Colonic mucosa (tissue), 4 donors: ENCODE data around the gene ZNF511. TPM values are rescaled to one million over a fixed set of nuclear protein-coding genes. Genes with fewer than 3 reads are reported as not detected.

Experiments used
- DNase-seq: peaks from one replicate; pipeline ENCODE4 v3.0.0-alpha.2; 2020
- H3K27ac ChIP-seq: fragments of 200-600 bp; one replicate; pipeline ENCODE4 v1.8.0; 2021
- H3K27me3 ChIP-seq: fragments of 200-600 bp; one replicate; pipeline ENCODE4 v1.8.0; 2021
- H3K36me3 ChIP-seq: fragments of 200-600 bp; one replicate; pipeline ENCODE4 v1.8.0; 2021
- H3K4me1 ChIP-seq: fragments of 200-600 bp; one replicate; pipeline ENCODE4 v1.8.0; 2021; ENCODE audit warnings: mild to moderate bottlenecking
- H3K4me3 ChIP-seq: fragments of 200-600 bp; one replicate; pipeline ENCODE4 v1.8.0; 2021
- H3K9ac ChIP-seq, 2 donors: one replicate each; pipeline ENCODE4 v1.7.0; 2013; ENCODE audit warnings: control low read depth in 2 of 2, low read depth in 2 of 2, low read length in 2 of 2
- H3K9me3 ChIP-seq: fragments of 200-600 bp; one replicate; pipeline ENCODE4 v1.8.0; 2021
- CTCF ChIP-seq: fragments of 200-600 bp; IDR thresholded peaks from one replicate; pipeline ENCODE4 v1.8.0; 2022; ENCODE audit warnings: antibody characterized with exemption, mild to moderate bottlenecking
- intact Hi-C: fragments of 100-400 bp; cut with DNase I; formaldehyde crosslinking; loops from one replicate; pipeline ENCODE4 v1.14.1; 2022
- total RNA-seq, 2 donors: library from RNA; stranded (reverse); fragmentation: NEBNext Ultra II Directional in 1 of 2; extraction: Animal tissue kit (Norgen Biotek cat#: 25700) in 1 of 2; gene quantifications; one replicate each; pipeline ENCODE4 v1.2.1, GENCODE V29; 2021
- donor health status: healthy.
- donor health status: DM: no; HTN: no; CAD: no.
- donor health status: DM: no; HTN: no; CAD: no.

The ZNF511 gene
- total RNA-seq, 2 donors from 2014 or later, result 53.9 to 78.2 TPM

- Histone ChIP-seq H3K36me3 (no peaks in the 10 kb centered on the region), H3K9ac (no peak overlapping the region), H3K4me1 (no peaks in the 10 kb centered on the region), H3K9me3 (no peaks in the 10 kb centered on the region), H3K4me3 (no peak overlapping the region), H3K27me3 (no peaks in the 10 kb centered on the region), H3K27ac (no peak overlapping the region)
- DNase-seq, result no peak
- intact Hi-C loops, result no loop called here
- no peak for TF ChIP-seq CTCF
These were observed 33.3 kb downstream of the ZNF511 start for GRCh38 chr10:133341983-133342382.

- no peak for DNase-seq
- Histone ChIP-seq H3K27me3 (no peaks in the 10 kb centered on the region), H3K9me3 (no peaks in the 10 kb centered on the region), H3K36me3 (no peaks in the 10 kb centered on the region), H3K9ac (no peak overlapping the region), H3K27ac (no peak overlapping the region), H3K4me3 (no peak overlapping the region), H3K4me1 (no peaks in the 10 kb centered on the region)
- intact Hi-C loops, result no loop called here
- TF ChIP-seq CTCF, result no peak
These were observed 34.2 kb downstream of the ZNF511 start for GRCh38 chr10:133342942-133343341.

GRCh38 chr10:133343558-133343957 is 34.8 kb downstream of the ZNF511 start:
- no peak for DNase-seq
- Histone ChIP-seq H3K27ac (no peak overlapping the region), H3K27me3 (no peaks in the 10 kb centered on the region), H3K4me1 (no peaks in the 10 kb centered on the region), H3K36me3 (no peaks in the 10 kb centered on the region), H3K4me3 (no peak overlapping the region), H3K9ac (no peak overlapping the region), H3K9me3 (no peaks in the 10 kb centered on the region)
- no peak for TF ChIP-seq CTCF
- intact Hi-C loops, result no loop called here

GRCh38 chr10:133344236-133344635 is 35.5 kb downstream of the ZNF511 start:
- no peak overlapping the region for H3K9ac ChIP-seq
- H3K4me1 ChIP-seq, result no peaks in the 10 kb centered on the region
- TF ChIP-seq CTCF, result no peak
- H3K27me3 ChIP-seq, result no peaks in the 10 kb centered on the region
- DNase-seq, result no peak
- H3K9me3 ChIP-seq, result no peaks in the 10 kb centered on the region
- no peak overlapping the region for H3K4me3 ChIP-seq
- H3K36me3 ChIP-seq, result no peaks in the 10 kb centered on the region
- intact Hi-C loops, result no loop called here
- H3K27ac ChIP-seq, result no peak overlapping the region

- Histone ChIP-seq H3K27ac (no peak overlapping the region), H3K27me3 (no peaks in the 10 kb centered on the region), H3K9ac (no peak overlapping the region), H3K9me3 (no peaks in the 10 kb centered on the region), H3K36me3 (no peaks in the 10 kb centered on the region), H3K4me3 (no peak overlapping the region), H3K4me1 (no peaks in the 10 kb centered on the region)
- DNase-seq, result no peak
- intact Hi-C loops, result no loop called here
- no peak for TF ChIP-seq CTCF
These were observed 37.7 kb downstream of the ZNF511 start for GRCh38 chr10:133346413-133346812.
